WTC11 (cell line): Measurements from ENCODE around the gene RYR3. TPM values are rescaled to one million over a fixed set of nuclear protein-coding genes. Genes with fewer than 3 reads are reported as not detected.

Source experiments
- ATAC-seq: fragments of 200-7000 bp; cut with Tn5 transposase; 2 replicates; pipeline ENCODE4 v1.10.0; 2021; ENCODE audit warnings: mild to moderate bottlenecking, moderate library complexity
- CTCF ChIA-PET: fragments of 300-600 bp; sonication (Branson Sonifier 250); formaldehyde crosslinking; loops from one replicate; lab custom pipeline; 2021; ENCODE audit warnings: antibody characterized with exemption; lab: Charles Lee
- POLR2A ChIA-PET: fragments of 350-600 bp; sonication (Branson Sonifier 250); formaldehyde crosslinking; loops from one replicate; lab custom pipeline; 2021; ENCODE audit warnings: antibody characterized with exemption; lab: Charles Lee
- DNase-seq: peaks from one replicate; pipeline ENCODE4 v3.0.0; 2021; ENCODE audit warnings: low spot score
- H3K27ac Mint-ChIP-seq: 2 replicates; pipeline ENCODE4 v1.8.0; 2021; ENCODE audit warnings: mixed read lengths
- H3K27me3 Mint-ChIP-seq: 2 replicates; pipeline ENCODE4 v1.8.0; 2021; ENCODE audit warnings: low read depth, mild to moderate bottlenecking, moderate library complexity, mixed read lengths
- H3K36me3 Mint-ChIP-seq: 2 replicates; pipeline ENCODE4 v1.8.0; 2021; ENCODE audit warnings: mixed read lengths
- H3K4me1 Mint-ChIP-seq: 2 replicates; pipeline ENCODE4 v1.8.0; 2022; ENCODE audit warnings: mixed read lengths
- H3K4me3 Mint-ChIP-seq: 2 replicates; pipeline ENCODE4 v1.8.0; 2021; ENCODE audit warnings: mild to moderate bottlenecking, moderate library complexity, mixed read lengths
- H3K9me3 Mint-ChIP-seq: 2 replicates; pipeline ENCODE4 v1.8.0; 2021; ENCODE audit warnings: mixed read lengths
- ATF1 ChIP-seq: sonication (generic); formaldehyde crosslinking; IDR thresholded peaks from 2 replicates; pipeline ENCODE4 v1.8.1; 2023; ENCODE audit warnings: mild to moderate bottlenecking, moderate library complexity, missing genetic modification reagents
- E2F1 ChIP-seq: sonication (generic); formaldehyde crosslinking; IDR thresholded peaks from 2 replicates; pipeline ENCODE4 v1.8.0; 2022; ENCODE audit warnings: mild to moderate bottlenecking, missing genetic modification reagents
- ELF4 ChIP-seq: sonication (generic); formaldehyde crosslinking; IDR thresholded peaks from 2 replicates; pipeline ENCODE4 v1.8.1; 2022; ENCODE audit warnings: low read depth, mild to moderate bottlenecking, moderate library complexity, missing genetic modification reagents
- GTF2I ChIP-seq: fragments of 250-450 bp; sonication (Bioruptor Pico); conservative IDR thresholded peaks from 2 replicates; pipeline ENCODE4 v1.4.0; 2021; ENCODE audit warnings: mild to moderate bottlenecking
- HMGA2 ChIP-seq: fragments of 250-450 bp; sonication (Bioruptor Pico); IDR thresholded peaks from 2 replicates; pipeline ENCODE4 v1.4.0; 2021; ENCODE audit warnings: mild to moderate bottlenecking, moderate library complexity
- HMGXB4 ChIP-seq: sonication (generic); formaldehyde crosslinking; IDR thresholded peaks from 2 replicates; pipeline ENCODE4 v1.8.1; 2023; ENCODE audit warnings: mild to moderate bottlenecking, moderate library complexity, missing genetic modification reagents
- OVOL2 ChIP-seq: fragments of 250-450 bp; sonication (Bioruptor Pico); IDR thresholded peaks from 2 replicates; pipeline ENCODE4 v1.9.0; 2021; ENCODE audit warnings: mild to moderate bottlenecking, borderline replicate concordance
- RORB ChIP-seq: fragments of 250-450 bp; sonication (Bioruptor Pico); IDR thresholded peaks from 2 replicates; pipeline ENCODE4 v1.9.0; 2021; ENCODE audit warnings: mild to moderate bottlenecking
- SMAD3 ChIP-seq: sonication (generic); formaldehyde crosslinking; IDR thresholded peaks from 2 replicates; pipeline ENCODE4 v1.8.0; 2022; ENCODE audit warnings: missing genetic modification reagents, mild to moderate bottlenecking, borderline replicate concordance
- SMAD4 ChIP-seq: sonication (generic); formaldehyde crosslinking; IDR thresholded peaks from 2 replicates; pipeline ENCODE4 v1.8.0; 2022; ENCODE audit warnings: mild to moderate bottlenecking, missing genetic modification reagents
- SP1 ChIP-seq: sonication (generic); formaldehyde crosslinking; conservative IDR thresholded peaks from 2 replicates; pipeline ENCODE4 v1.8.1; 2022; ENCODE audit warnings: missing genetic modification reagents
- TEAD1 ChIP-seq: sonication (generic); formaldehyde crosslinking; IDR thresholded peaks from 2 replicates; pipeline ENCODE4 v1.8.0; 2022; ENCODE audit warnings: mild to moderate bottlenecking, missing genetic modification reagents
- TP53 ChIP-seq: sonication (generic); formaldehyde crosslinking; IDR thresholded peaks from 2 replicates; pipeline ENCODE4 v1.8.1; 2023; ENCODE audit warnings: mild to moderate bottlenecking, missing genetic modification reagents
- ZNF317 ChIP-seq: sonication (generic); formaldehyde crosslinking; IDR thresholded peaks from 2 replicates; pipeline ENCODE4 v1.8.1; 2023; ENCODE audit warnings: low read depth, mild to moderate bottlenecking, moderate library complexity, missing genetic modification reagents, borderline replicate concordance
- ZNF423 ChIP-seq: fragments of 250-450 bp; sonication (Bioruptor Pico); IDR thresholded peaks from 2 replicates; pipeline ENCODE4 v2.1.2; 2022; ENCODE audit warnings: mild to moderate bottlenecking, moderate library complexity
- total RNA-seq: library from RNA; stranded (reverse); gene quantifications from 3 replicates; pipeline ENCODE4 v1.2.3, GENCODE V29; 2021
- TF ChIP-seq, protein P1 (sequence below): sonication (generic); formaldehyde crosslinking; IDR thresholded peaks from 2 replicates; pipeline ENCODE4 v1.8.0; 2022; ENCODE audit warnings: mild to moderate bottlenecking, missing genetic modification reagents
- TF ChIP-seq, protein P2 (sequence below): fragments of 250-450 bp; sonication (Bioruptor Pico); conservative IDR thresholded peaks from 2 replicates; pipeline ENCODE4 v1.9.0; 2021; ENCODE audit warnings: mild to moderate bottlenecking

The RYR3 gene
- total RNA-seq, 1 experiment from 2014 or later, result 1.4 TPM

DNA sequence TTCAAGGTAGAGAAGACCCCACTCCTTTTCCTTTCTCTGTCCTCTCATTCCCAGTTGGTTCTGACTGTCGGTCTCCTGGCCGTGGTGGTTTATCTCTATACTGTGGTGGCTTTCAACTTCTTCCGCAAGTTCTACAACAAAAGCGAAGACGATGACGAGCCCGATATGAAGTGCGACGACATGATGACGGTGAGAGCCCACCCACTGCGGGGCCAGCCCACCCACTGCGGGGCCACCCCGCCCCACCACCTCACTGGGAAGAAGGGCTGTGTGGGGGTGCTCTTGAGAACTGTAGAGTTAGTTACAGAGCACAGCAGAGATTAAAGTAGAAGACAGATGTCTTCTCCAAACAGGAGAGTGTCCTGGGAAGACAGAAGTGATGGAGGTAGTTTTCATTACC lies 547.0 kb downstream of the RYR3 start:
- H3K4me3 Mint-ChIP-seq, result no peak overlapping the region
- ChIA-PET CTCF (no interaction called here), POLR2A (no interaction called here)
- TF ChIP-seq SP1 (CRISPR knock-in tag) (no peak), E2F1 (no peak), SMAD3 (CRISPR knock-in tag) (no peak), OVOL2 (CRISPR knock-in tag) (no peak), TP53 (CRISPR knock-in tag) (no peak)
- no peaks in the 10 kb centered on the region for H3K27me3 Mint-ChIP-seq
- 0 out of 2 replicates have a peak overlapping the region, but pooled peaks have one; percentile 24 for H3K27ac Mint-ChIP-seq
- peaks cover 17% of the 10 kb centered on the region for H3K4me1 Mint-ChIP-seq
- H3K9me3 Mint-ChIP-seq, result no peaks in the 10 kb centered on the region
- H3K36me3 Mint-ChIP-seq, result no peaks in the 10 kb centered on the region; the same call in 1 of the 2 replicates
- no peak for ATAC-seq
- no peak for DNase-seq

- DNase-seq (no peak), ATAC-seq (no peak)
- Mint-ChIP-seq H3K4me3 (no peak overlapping the region), H3K9me3 (no peaks in the 10 kb centered on the region), H3K36me3 (no peaks in the 10 kb centered on the region; the same call in 1 of the 2 replicates), H3K27ac (no peak overlapping the region), H3K27me3 (no peaks in the 10 kb centered on the region), H3K4me1 (peaks cover 17% of the 10 kb centered on the region)
- POLR2A ChIA-PET, result no interaction called here
- TF ChIP-seq RORB (CRISPR knock-in tag) (no peak), HMGA2 (no peak), ELF4 (CRISPR knock-in tag) (no peak), SP1 (CRISPR knock-in tag) (no peak), ZNF317 (CRISPR knock-in tag) (no peak), ZNF423 (CRISPR knock-in tag) (no peak), E2F1 (no peak), GTF2I (CRISPR knock-in tag) (no peak), HMGXB4 (CRISPR knock-in tag) (no peak), ATF1 (CRISPR knock-in tag) (no peak), TEAD1 (CRISPR knock-in tag) (no peak), SMAD4 (CRISPR knock-in tag) (no peak)
- TF ChIP-seq, protein P1, sequence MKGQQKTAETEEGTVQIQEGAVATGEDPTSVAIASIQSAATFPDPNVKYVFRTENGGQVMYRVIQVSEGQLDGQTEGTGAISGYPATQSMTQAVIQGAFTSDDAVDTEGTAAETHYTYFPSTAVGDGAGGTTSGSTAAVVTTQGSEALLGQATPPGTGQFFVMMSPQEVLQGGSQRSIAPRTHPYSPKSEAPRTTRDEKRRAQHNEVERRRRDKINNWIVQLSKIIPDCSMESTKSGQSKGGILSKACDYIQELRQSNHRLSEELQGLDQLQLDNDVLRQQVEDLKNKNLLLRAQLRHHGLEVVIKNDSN (CRISPR knock-in tag), result no peak
- TF ChIP-seq, protein P2, sequence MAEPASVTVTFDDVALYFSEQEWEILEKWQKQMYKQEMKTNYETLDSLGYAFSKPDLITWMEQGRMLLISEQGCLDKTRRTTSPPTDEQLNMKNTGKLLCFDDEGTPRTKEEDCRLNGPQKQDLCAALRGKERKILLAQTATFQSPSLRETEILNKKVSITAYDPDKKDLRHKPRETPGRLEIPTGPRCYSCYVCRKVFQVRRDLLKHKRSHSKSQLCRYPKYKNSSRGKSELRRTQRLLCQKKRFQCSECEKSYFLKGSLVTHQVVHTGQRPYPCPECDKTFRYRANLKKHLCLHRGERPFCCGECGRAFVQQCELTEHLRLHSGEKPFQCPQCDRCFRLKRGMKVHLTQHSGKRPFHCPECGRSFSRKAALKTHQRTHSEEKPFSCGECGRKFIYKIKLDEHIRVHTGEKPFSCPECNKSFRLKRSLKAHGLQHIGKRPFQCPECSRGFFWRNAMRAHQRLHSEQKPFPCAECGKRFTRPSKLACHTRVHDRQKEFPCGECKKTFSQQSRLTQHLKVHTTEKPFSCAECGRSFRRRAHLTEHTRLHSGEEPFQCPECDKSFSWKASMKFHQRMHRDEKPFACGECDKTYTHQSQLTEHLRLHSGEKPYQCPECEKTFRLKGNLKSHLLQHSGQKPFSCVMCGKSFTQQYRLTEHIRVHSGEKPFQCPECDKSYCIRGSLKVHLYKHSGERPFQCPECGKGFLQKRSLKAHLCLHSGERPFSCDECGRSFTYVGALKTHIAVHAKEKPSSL (CRISPR knock-in tag), result no peak
- CTCF ChIA-PET, result no interaction called here
Measured at GRCh38 chr15:33858836-33859235, 548.1 kb downstream of the RYR3 start.
